HEK293 (cell line): ENCODE results near the gene MDGA2.

Experiments
- CTCF ChIA-PET: fragments of 350-600 bp; formaldehyde crosslinking; extraction: SDS; loops from one replicate; lab custom pipeline; 2021; ENCODE audit warnings: antibody characterized with exemption; lab: Yijun Ruan, JAX
- POLR2A ChIA-PET: fragments of 300-600 bp; formaldehyde crosslinking; extraction: SDS; loops from one replicate; lab custom pipeline; 2020; ENCODE audit warnings: antibody characterized with exemption, inconsistent platforms; lab: Yijun Ruan, JAX
- H3K27ac ChIP-seq: fragments of 200-500 bp; sonication (Bioruptor generic); 2 replicates; pipeline ENCODE4 v1.5.1; 2014; ENCODE audit warnings: low read depth, low read length, control low read depth, inconsistent platforms; ENCODE audit errors: extremely low read depth
- H3K36me3 ChIP-seq, 2 experiments: fragments of 200-500 bp in 1 of 2; sonication (Bioruptor generic) in 1 of 2; 1 replicate in 1 of 2; 2 replicates in 1 of 2; pipeline ENCODE4 v1.5.1; 2014 to 2017; ENCODE audit warnings: inconsistent platforms in 2 of 2, low read length in 2 of 2; ENCODE audit not compliant: control insufficient read depth in 2 of 2, insufficient read depth in 1 of 2
- H3K4me1 ChIP-seq: fragments of 200-500 bp; sonication (Bioruptor generic); 2 replicates; pipeline ENCODE4 v1.5.1; 2014; ENCODE audit warnings: mild to moderate bottlenecking, low read length, inconsistent platforms; ENCODE audit not compliant: control insufficient read depth, insufficient read depth
- H3K4me3 ChIP-seq: 2 replicates; pipeline ENCODE4 v1.5.1; 2011; ENCODE audit warnings: low read depth, mild to moderate bottlenecking, control low read depth, low read length, moderate library complexity
- H3K9me3 ChIP-seq: fragments of 200-500 bp; sonication (Bioruptor generic); 2 replicates; pipeline ENCODE4 v1.5.1; 2014; ENCODE audit warnings: low read depth, low read length, inconsistent platforms; ENCODE audit not compliant: control insufficient read depth, insufficient read depth
- HOXD13 ChIP-seq: sonication (generic); formaldehyde crosslinking; IDR thresholded peaks from 2 replicates; pipeline ENCODE4 v1.8.0; 2022; ENCODE audit warnings: missing genetic modification reagents, borderline replicate concordance
- KLF1 ChIP-seq: fragments of 450-650 bp; formaldehyde crosslinking; IDR thresholded peaks from 2 replicates; pipeline ENCODE4 v1.5.1; 2016; ENCODE audit warnings: missing biosample characterization, missing genetic modification characterization
- KLF16 ChIP-seq: fragments of 450-650 bp; formaldehyde crosslinking; IDR thresholded peaks from 2 replicates; pipeline ENCODE4 v1.5.1; 2017; ENCODE audit warnings: missing biosample characterization, missing genetic modification characterization
- KLF8 ChIP-seq: fragments of 450-650 bp; formaldehyde crosslinking; IDR thresholded peaks from 2 replicates; pipeline ENCODE4 v1.5.1; 2016; ENCODE audit warnings: missing biosample characterization, missing genetic modification characterization
- MEIS1 ChIP-seq: sonication (generic); formaldehyde crosslinking; IDR thresholded peaks from 2 replicates; pipeline ENCODE4 v1.8.1; 2022; ENCODE audit warnings: missing genetic modification reagents, mild to moderate bottlenecking, borderline replicate concordance
- REPIN1 ChIP-seq: fragments of 450-650 bp; formaldehyde crosslinking; IDR thresholded peaks from 2 replicates; pipeline ENCODE4 v1.5.1; 2017; ENCODE audit warnings: missing biosample characterization, missing genetic modification characterization, low read depth
- SCRT1 ChIP-seq: fragments of 450-650 bp; formaldehyde crosslinking; IDR thresholded peaks from 2 replicates; pipeline ENCODE4 v1.5.1; 2016; ENCODE audit warnings: missing biosample characterization, missing genetic modification characterization, borderline replicate concordance
- SCRT2 ChIP-seq: fragments of 450-650 bp; formaldehyde crosslinking; IDR thresholded peaks from 2 replicates; pipeline ENCODE4 v1.5.1; 2016; ENCODE audit warnings: missing biosample characterization, missing genetic modification characterization
- SETDB1 ChIP-seq: IDR thresholded peaks from one replicate; pipeline ENCODE4 v1.6.1; 2017; ENCODE audit warnings: mild to moderate bottlenecking, low read length, moderate library complexity, mixed read lengths; ENCODE audit not compliant: insufficient read length
- ZBTB48 ChIP-seq: fragments of 450-650 bp; formaldehyde crosslinking; IDR thresholded peaks from 2 replicates; pipeline ENCODE4 v1.5.1; 2016; ENCODE audit warnings: missing biosample characterization, missing genetic modification characterization
- ZNF223 ChIP-seq: fragments of 450-650 bp; formaldehyde crosslinking; IDR thresholded peaks from 2 replicates; pipeline ENCODE4 v1.5.1; 2016; ENCODE audit warnings: missing biosample characterization, missing genetic modification characterization
- ZNF266 ChIP-seq: fragments of 450-650 bp; formaldehyde crosslinking; IDR thresholded peaks from 2 replicates; pipeline ENCODE4 v1.5.1; 2016; ENCODE audit warnings: missing biosample characterization, missing genetic modification characterization, low read depth
- ZNF324 ChIP-seq: fragments of 450-650 bp; formaldehyde crosslinking; IDR thresholded peaks from 2 replicates; pipeline ENCODE4 v1.5.1; 2016; ENCODE audit warnings: missing biosample characterization, missing genetic modification characterization
- ZNF391 ChIP-seq: fragments of 450-650 bp; formaldehyde crosslinking; IDR thresholded peaks from 2 replicates; pipeline ENCODE4 v1.5.1; 2016; ENCODE audit warnings: low read depth, missing biosample characterization, missing genetic modification characterization, borderline replicate concordance
- ZNF426 ChIP-seq: fragments of 450-650 bp; formaldehyde crosslinking; IDR thresholded peaks from 2 replicates; pipeline ENCODE4 v1.5.1; 2017; ENCODE audit warnings: missing biosample characterization, missing genetic modification characterization, mild to moderate bottlenecking, inconsistent platforms, moderate library complexity
- ZNF48 ChIP-seq: fragments of 450-650 bp; formaldehyde crosslinking; IDR thresholded peaks from 2 replicates; pipeline ENCODE4 v1.5.1; 2016; ENCODE audit warnings: missing biosample characterization, missing genetic modification characterization
- ZNF529 ChIP-seq: fragments of 450-650 bp; formaldehyde crosslinking; IDR thresholded peaks from 2 replicates; pipeline ENCODE4 v1.5.1; 2017; ENCODE audit warnings: missing genetic modification characterization, missing biosample characterization; ENCODE audit not compliant: insufficient replicate concordance
- ZNF561 ChIP-seq: fragments of 450-650 bp; IDR thresholded peaks from 2 replicates; pipeline ENCODE4 v1.5.1; 2018; ENCODE audit warnings: missing biosample characterization, missing genetic modification characterization, borderline replicate concordance
- ZNF585B ChIP-seq: fragments of 450-650 bp; formaldehyde crosslinking; IDR thresholded peaks from 2 replicates; pipeline ENCODE4 v1.5.1; 2016; ENCODE audit warnings: missing biosample characterization, missing genetic modification characterization
- ZNF596 ChIP-seq: fragments of 450-650 bp; IDR thresholded peaks from 2 replicates; pipeline ENCODE4 v1.5.0; 2018; ENCODE audit warnings: missing biosample characterization, mild to moderate bottlenecking, missing genetic modification characterization, moderate library complexity
- ZNF621 ChIP-seq: fragments of 450-650 bp; formaldehyde crosslinking; IDR thresholded peaks from 2 replicates; pipeline ENCODE4 v1.5.1; 2017; ENCODE audit warnings: missing biosample characterization, missing genetic modification characterization
- ZNF629 ChIP-seq: fragments of 450-650 bp; formaldehyde crosslinking; IDR thresholded peaks from 2 replicates; pipeline ENCODE4 v1.5.1; 2017; ENCODE audit warnings: missing biosample characterization, missing genetic modification characterization
- ZNF654 ChIP-seq: fragments of 450-650 bp; formaldehyde crosslinking; IDR thresholded peaks from 2 replicates; pipeline ENCODE4 v1.5.1; 2016; ENCODE audit warnings: low read depth, missing biosample characterization, missing genetic modification characterization
- ZNF677 ChIP-seq: fragments of 450-650 bp; IDR thresholded peaks from 2 replicates; pipeline ENCODE4 v1.5.0; 2018; ENCODE audit warnings: missing biosample characterization, mild to moderate bottlenecking, missing genetic modification characterization, moderate library complexity
- ZNF701 ChIP-seq: fragments of 450-650 bp; formaldehyde crosslinking; IDR thresholded peaks from 2 replicates; pipeline ENCODE4 v1.5.1; 2016; ENCODE audit warnings: missing biosample characterization, missing genetic modification characterization
- ZNF768 ChIP-seq: fragments of 450-650 bp; formaldehyde crosslinking; IDR thresholded peaks from 2 replicates; pipeline ENCODE4 v1.5.1; 2018; ENCODE audit warnings: missing biosample characterization, mild to moderate bottlenecking, missing genetic modification characterization
- ZNF776 ChIP-seq: fragments of 450-650 bp; formaldehyde crosslinking; IDR thresholded peaks from 2 replicates; pipeline ENCODE4 v1.5.0; 2017; ENCODE audit warnings: missing biosample characterization, missing genetic modification characterization, borderline replicate concordance
- TF ChIP-seq, protein P1 (sequence below): fragments of 450-650 bp; formaldehyde crosslinking; IDR thresholded peaks from 2 replicates; pipeline ENCODE4 v1.5.1; 2016; ENCODE audit warnings: missing biosample characterization, missing genetic modification characterization
- TF ChIP-seq, protein P2 (sequence below): fragments of 450-650 bp; formaldehyde crosslinking; IDR thresholded peaks from 2 replicates; pipeline ENCODE4 v1.5.1; 2016; ENCODE audit warnings: missing biosample characterization, missing genetic modification characterization
- TF ChIP-seq, protein P3 (sequence below): fragments of 450-650 bp; formaldehyde crosslinking; IDR thresholded peaks from 2 replicates; pipeline ENCODE4 v1.5.1; 2017; ENCODE audit warnings: missing biosample characterization, missing genetic modification characterization
- TF ChIP-seq, protein P4 (sequence below): fragments of 450-650 bp; formaldehyde crosslinking; IDR thresholded peaks from 2 replicates; pipeline ENCODE4 v1.5.1; 2017; ENCODE audit warnings: missing biosample characterization, missing genetic modification characterization

Gene MDGA2

DNA sequence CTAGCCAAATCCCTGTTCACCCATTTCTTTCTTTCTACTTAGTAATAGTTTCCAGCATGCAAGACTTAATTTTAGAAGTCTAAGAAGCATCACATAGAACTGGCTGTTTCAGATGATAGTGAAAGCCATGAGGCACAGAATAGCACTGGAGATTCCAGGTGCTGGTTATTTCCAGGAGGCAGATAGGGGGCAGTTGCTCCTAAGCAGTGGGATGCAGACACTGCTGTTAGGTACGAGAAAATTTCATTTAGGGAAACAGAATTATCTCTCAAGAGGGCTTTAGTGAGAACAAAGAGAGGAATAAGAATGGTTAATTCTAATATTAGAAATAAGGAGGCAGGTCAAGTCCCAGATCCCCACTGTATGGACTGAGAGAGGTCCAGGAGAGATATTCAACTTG lies 3.6 kb upstream of the MDGA2 start (continued):
- TF ChIP-seq KLF16 (tag by site-specific recombination) (no peak), SETDB1 (no peak), SCRT1 (tag by site-specific recombination) (no peak), ZNF776 (tag by site-specific recombination) (no peak), ZNF48 (tag by site-specific recombination) (no peak), ZNF324 (no peak)
- TF ChIP-seq, protein P1, sequence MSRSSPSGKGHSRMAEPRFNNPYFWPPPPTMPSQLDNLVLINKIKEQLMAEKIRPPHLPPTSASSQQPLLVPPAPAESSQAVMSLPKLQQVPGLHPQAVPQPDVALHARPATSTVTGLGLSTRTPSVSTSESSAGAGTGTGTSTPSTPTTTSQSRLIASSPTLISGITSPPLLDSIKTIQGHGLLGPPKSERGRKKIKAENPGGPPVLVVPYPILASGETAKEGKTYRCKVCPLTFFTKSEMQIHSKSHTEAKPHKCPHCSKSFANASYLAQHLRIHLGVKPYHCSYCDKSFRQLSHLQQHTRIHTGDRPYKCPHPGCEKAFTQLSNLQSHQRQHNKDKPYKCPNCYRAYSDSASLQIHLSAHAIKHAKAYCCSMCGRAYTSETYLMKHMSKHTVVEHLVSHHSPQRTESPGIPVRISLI (tag by site-specific recombination), result no peak
- TF ChIP-seq, all 188 proteins: peak for 0

DNA sequence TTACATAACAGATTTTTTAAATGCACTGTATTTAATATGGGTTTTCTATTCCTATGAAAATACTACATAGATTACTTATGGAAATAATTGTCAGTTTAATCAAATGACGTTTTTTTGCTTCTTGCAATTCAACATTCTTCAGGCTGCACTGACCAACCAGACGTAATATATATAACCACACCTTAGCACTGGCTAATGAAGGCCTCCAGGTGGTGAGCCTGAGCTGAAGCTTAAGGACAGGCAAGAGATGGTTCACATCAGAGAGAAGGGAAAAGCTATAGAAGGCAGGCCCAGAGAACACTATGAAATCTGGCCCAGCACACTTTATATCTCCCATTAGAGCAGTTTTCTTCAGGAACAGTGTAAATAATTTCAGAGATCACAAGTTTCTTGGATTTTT lies 2.8 kb upstream of the MDGA2 start:
- no peaks in the 10 kb centered on the region for H3K4me1 ChIP-seq
- no peaks in the 10 kb centered on the region for H3K36me3 ChIP-seq
- POLR2A ChIA-PET, result no interaction called here
- H3K9me3 ChIP-seq, result no peaks in the 10 kb centered on the region
- CTCF ChIA-PET, result no interaction called here
- TF ChIP-seq ZNF561 (tag by site-specific recombination), result no peak
- no peak for TF ChIP-seq MEIS1 (CRISPR knock-in tag)
- no peak for TF ChIP-seq ZNF223
- TF ChIP-seq, protein P2, sequence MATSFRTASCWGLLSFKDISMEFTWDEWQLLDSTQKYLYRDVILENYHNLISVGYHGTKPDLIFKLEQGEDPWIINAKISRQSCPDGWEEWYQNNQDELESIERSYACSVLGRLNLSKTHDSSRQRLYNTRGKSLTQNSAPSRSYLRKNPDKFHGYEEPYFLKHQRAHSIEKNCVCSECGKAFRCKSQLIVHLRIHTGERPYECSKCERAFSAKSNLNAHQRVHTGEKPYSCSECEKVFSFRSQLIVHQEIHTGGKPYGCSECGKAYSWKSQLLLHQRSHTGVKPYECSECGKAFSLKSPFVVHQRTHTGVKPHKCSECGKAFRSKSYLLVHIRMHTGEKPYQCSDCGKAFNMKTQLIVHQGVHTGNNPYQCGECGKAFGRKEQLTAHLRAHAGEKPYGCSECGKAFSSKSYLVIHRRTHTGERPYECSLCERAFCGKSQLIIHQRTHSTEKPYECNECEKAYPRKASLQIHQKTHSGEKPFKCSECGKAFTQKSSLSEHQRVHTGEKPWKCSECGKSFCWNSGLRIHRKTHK, result no peak
- TF ChIP-seq ZNF426, result no peak
- TF ChIP-seq ZNF701 (tag by site-specific recombination), result no peak
- TF ChIP-seq, protein P3, sequence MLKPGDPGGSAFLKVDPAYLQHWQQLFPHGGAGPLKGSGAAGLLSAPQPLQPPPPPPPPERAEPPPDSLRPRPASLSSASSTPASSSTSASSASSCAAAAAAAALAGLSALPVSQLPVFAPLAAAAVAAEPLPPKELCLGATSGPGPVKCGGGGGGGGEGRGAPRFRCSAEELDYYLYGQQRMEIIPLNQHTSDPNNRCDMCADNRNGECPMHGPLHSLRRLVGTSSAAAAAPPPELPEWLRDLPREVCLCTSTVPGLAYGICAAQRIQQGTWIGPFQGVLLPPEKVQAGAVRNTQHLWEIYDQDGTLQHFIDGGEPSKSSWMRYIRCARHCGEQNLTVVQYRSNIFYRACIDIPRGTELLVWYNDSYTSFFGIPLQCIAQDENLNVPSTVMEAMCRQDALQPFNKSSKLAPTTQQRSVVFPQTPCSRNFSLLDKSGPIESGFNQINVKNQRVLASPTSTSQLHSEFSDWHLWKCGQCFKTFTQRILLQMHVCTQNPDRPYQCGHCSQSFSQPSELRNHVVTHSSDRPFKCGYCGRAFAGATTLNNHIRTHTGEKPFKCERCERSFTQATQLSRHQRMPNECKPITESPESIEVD (tag by site-specific recombination), result no peak
- TF ChIP-seq KLF8 (tag by site-specific recombination), result no peak
- no peak for TF ChIP-seq ZNF266 (tag by site-specific recombination)
- no peak for TF ChIP-seq ZNF654
- H3K27ac ChIP-seq, result no peak overlapping the region
- H3K4me3 ChIP-seq, result no peak overlapping the region

DNA sequence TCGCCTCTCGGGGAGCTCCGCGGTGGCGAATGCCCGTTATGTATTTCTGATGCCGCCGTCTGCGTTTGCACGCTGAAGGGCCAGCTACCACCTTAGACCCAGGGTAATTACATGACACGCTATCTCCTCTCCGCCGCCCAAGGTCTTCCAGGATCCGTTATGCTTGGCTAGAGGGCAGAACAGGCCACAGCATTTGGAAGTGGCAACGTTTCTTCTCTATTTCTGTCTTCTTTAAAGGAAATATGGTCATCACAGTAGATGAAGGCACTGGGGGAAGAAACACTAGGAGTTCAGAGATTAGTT lies 861 bp upstream of the MDGA2 start:
- CTCF ChIA-PET, result no interaction called here

More for the DNA sequence above, 861 bp upstream of the MDGA2 start:
- H3K36me3 ChIP-seq, result no peaks in the 10 kb centered on the region
- no peaks in the 10 kb centered on the region for H3K4me1 ChIP-seq
- H3K27ac ChIP-seq, result no peak overlapping the region
- POLR2A ChIA-PET, result no interaction called here
- TF ChIP-seq KLF1 (tag by site-specific recombination) (no peak), ZNF266 (tag by site-specific recombination) (no peak), ZBTB48 (tag by site-specific recombination) (no peak), ZNF621 (tag by site-specific recombination) (no peak), HOXD13 (CRISPR knock-in tag) (no peak), ZNF529 (no peak), REPIN1 (no peak), ZNF629 (tag by site-specific recombination) (no peak), ZNF585B (no peak), SCRT2 (tag by site-specific recombination) (no peak), ZNF596 (tag by site-specific recombination) (no peak), ZNF768 (tag by site-specific recombination) (no peak), ZNF677 (no peak), ZNF391 (no peak)
- TF ChIP-seq, protein P4, sequence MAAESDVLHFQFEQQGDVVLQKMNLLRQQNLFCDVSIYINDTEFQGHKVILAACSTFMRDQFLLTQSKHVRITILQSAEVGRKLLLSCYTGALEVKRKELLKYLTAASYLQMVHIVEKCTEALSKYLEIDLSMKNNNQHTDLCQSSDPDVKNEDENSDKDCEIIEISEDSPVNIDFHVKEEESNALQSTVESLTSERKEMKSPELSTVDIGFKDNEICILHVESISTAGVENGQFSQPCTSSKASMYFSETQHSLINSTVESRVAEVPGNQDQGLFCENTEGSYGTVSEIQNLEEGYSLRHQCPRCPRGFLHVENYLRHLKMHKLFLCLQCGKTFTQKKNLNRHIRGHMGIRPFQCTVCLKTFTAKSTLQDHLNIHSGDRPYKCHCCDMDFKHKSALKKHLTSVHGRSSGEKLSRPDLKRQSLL (tag by site-specific recombination), result no peak
- no peaks in the 10 kb centered on the region for H3K9me3 ChIP-seq
- H3K4me3 ChIP-seq, result peak overlapping the region; percentile 29
